ENCODE data around the gene FUT3. TPM values are rescaled to one million over a fixed set of nuclear protein-coding genes. Genes with fewer than 3 reads are reported as not detected.

The FUT3 gene
- total RNA-seq, 2 donors from 2014 or later, result not detected

DNA sequence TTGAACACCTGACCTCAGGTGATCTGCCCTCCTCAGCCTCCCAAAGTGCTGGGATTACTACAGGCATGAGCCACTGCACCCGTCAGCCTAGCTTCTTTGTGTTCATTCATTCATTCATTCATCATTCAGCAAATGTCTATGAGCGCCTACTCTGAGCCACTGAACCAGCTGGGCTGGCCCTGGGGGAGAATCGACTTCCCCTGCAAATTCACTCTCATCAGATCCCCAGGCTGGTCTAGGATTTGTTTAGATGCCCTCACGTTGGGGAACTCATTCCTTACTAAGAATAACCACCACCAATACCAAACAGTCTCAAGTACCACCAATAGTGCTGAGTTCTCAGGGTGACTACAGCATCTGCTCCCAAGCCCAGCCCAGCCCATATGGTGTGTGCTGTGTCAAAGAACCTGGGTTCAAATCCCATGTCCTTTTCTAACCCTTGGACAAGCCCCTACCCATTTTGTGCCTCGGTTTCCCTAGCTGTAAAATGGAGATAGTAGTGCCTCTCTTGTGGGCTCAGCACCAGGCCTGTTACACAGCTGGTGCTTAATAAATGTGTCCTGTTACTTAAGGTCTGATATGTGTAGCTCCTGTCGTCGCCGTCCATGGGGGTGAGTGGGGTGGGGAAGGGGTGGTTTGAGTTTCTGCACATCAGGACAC is 29.6 kb downstream of the FUT3 start:
- no peak for DNase-seq (ENCODE audit: low spot score)
- Histone ChIP-seq H3K4me3 (no peak overlapping the region), H3K4me1 (no peaks in the 10 kb centered on the region), H3K27ac (no peak overlapping the region), H3K36me3 (no peaks in the 10 kb centered on the region), H3K27me3 (no peaks in the 10 kb centered on the region), H3K9me3 (no peaks in the 10 kb centered on the region)
- no peak for TF ChIP-seq CTCF (IDR thresholded peaks at IDR 0.05)

DNA sequence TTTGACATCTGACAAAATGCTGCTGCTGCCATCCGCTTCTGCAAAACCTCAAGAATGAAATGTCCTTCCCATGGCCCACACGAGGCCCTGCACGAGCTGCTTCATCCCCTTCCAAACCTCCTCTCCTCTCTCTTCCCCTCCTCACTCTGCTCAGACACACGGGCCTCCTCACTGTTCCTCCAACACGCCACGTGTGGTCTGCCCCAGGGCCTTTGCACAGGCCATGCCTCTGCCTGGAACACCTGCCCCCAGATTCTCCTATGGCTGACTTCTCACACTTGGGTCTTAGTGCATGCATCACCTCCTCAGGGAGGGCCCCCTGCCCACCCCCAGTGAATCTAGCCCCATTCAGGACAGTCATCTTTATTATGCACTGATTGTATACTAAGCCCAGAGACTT is 30.5 kb downstream of the FUT3 start:
- Histone ChIP-seq H3K4me1 (no peaks in the 10 kb centered on the region), H3K36me3 (no peaks in the 10 kb centered on the region), H3K27me3 (no peaks in the 10 kb centered on the region), H3K9me3 (no peaks in the 10 kb centered on the region), H3K27ac (no peak overlapping the region), H3K4me3 (no peak overlapping the region)
- no peak for TF ChIP-seq CTCF (IDR thresholded peaks at IDR 0.05)
- no peak for DNase-seq (ENCODE audit: low spot score)

GRCh38 chr19:5818594-5818993 is 32.7 kb downstream of the FUT3 start:
- DNase-seq (ENCODE audit: low spot score), result no peak
- TF ChIP-seq CTCF (IDR thresholded peaks at IDR 0.05), result no peak
- Histone ChIP-seq H3K27ac (no peak overlapping the region), H3K9me3 (no peaks in the 10 kb centered on the region), H3K4me1 (no peaks in the 10 kb centered on the region), H3K4me3 (no peak overlapping the region), H3K36me3 (no peaks in the 10 kb centered on the region), H3K27me3 (no peaks in the 10 kb centered on the region)

GRCh38 chr19:5817218-5817617 is 34.0 kb downstream of the FUT3 start:
- no peaks in the 10 kb centered on the region for H3K4me1 ChIP-seq
- no peak overlapping the region for H3K27ac ChIP-seq
- no peaks in the 10 kb centered on the region for H3K9me3 ChIP-seq
- no peaks in the 10 kb centered on the region for H3K27me3 ChIP-seq
- no peak for DNase-seq (ENCODE audit: low spot score)
- no peak for TF ChIP-seq CTCF (IDR thresholded peaks at IDR 0.05)
- no peaks in the 10 kb centered on the region for H3K36me3 ChIP-seq
- no peak overlapping the region for H3K4me3 ChIP-seq

DNA sequence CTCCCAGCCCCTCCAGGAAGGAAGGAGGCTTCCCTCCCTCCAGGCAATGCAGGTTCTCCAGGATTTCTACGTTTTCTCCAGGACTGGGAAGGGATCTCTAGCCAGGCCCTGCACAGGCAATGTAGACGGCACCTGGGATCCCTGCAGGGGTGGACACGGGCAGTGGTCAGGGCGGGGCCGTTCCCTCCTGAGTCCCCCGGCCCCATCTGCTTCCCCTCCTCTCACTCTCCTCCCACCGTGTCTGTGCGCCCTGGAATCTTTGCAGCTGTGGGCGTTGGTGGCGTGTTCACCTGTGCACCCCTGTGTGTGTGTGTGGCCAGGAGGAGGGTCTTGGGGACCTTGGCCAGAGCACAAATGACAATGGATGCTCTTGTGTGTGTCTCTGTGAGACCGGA is 36.4 kb downstream of the FUT3 start:
- no peak for TF ChIP-seq CTCF (IDR thresholded peaks at IDR 0.05)
- DNase-seq (ENCODE audit: low spot score), result no peak
- Histone ChIP-seq H3K4me1 (no peaks in the 10 kb centered on the region), H3K4me3 (no peak overlapping the region), H3K27me3 (no peaks in the 10 kb centered on the region), H3K36me3 (no peaks in the 10 kb centered on the region), H3K27ac (no peak overlapping the region), H3K9me3 (no peaks in the 10 kb centered on the region)
